Stimulated activated CD8-positive, alpha-beta memory T cell treated with anti-CD3 and anti-CD28 coated beads, Interleukin-7, amount 100 ng/mL, for 24 hours (primary cell): Measurements from ENCODE around the gene MYF5.

Experiments used
- DNase-seq: peaks from one replicate; pipeline ENCODE4 v3.0.0-alpha.2; 2020; ENCODE audit warnings: low read depth

MYF5 gene

GRCh38 chr12:80766210-80766609 lies 49.5 kb downstream of the MYF5 start:
- DNase-seq, result no peak

- no peak for DNase-seq
These were observed 50.2 kb downstream of the MYF5 start for GRCh38 chr12:80766897-80767296.
